Measurements from ENCODE around the gene USP13. TPM values are rescaled to one million over a fixed set of nuclear protein-coding genes. Genes with fewer than 3 reads are reported as not detected.

Gene USP13
- total and polyA plus RNA-seq, 2 of the 4 experiments (the other 2 are of a cell fraction), result 9.2 to 18.1 TPM

DNA sequence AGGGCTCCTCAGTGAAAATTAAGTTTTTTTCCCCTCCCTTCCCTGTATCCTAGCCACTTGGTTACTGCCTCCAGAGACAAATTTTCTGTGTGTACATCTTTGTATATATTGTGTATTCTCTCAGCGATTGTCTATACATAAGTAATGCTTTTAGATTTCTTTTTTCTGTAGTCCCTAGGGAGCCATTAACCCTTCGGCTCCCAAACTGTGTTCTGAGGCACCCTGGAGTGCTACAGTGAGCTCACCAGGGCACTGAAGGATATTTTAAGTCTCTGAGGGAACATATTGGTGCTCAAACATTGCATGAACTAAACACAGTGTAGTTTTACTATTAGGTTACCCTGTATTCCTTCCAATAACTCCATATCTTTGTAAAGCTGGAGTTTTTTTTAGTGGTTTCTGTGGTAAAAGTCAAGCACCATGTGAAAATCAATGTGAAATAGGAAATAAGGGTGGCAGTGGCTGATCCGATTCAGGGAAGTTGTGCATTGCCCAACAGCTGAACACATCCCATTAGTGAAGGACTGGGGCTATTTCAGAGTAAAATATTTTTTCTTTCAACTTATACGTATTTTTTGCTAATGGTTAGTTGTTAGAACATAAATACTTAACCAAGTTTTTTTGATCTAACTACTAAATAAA is 43.0 kb downstream of the USP13 start:
- Histone ChIP-seq H4K5ac (ENCODE audit: low read depth, low read length) (no peak overlapping the region), H3K4ac (ENCODE audit: low read depth, low read length) (no peak overlapping the region), H2BK15ac (ENCODE audit: low read depth, low read length) (no peak overlapping the region), H2BK120ac (ENCODE audit: low read depth, low read length) (no peak overlapping the region), H3K36me3 (ENCODE audit: control insufficient read depth, insufficient read depth, low read length) (peaks cover 1% of the 10 kb centered on the region; the same call in 1 of the 2 replicates), H3K56ac (ENCODE audit: extremely low read depth, insufficient read depth, low read length) (no peak overlapping the region), H3K27ac (ENCODE audit: insufficient read depth, low read length) (no peak overlapping the region), H2AK5ac (ENCODE audit: low read depth, low read length) (no peak overlapping the region), H3K27me3 (ENCODE audit: control insufficient read depth, insufficient read depth, low read length) (no peaks in the 10 kb centered on the region), H3K9ac (ENCODE audit: low read depth, low read length) (no peak overlapping the region), H2AFZ (replicated peaks; ENCODE audit: low read length, poor library complexity) (no peak overlapping the region), H4K91ac (ENCODE audit: insufficient read depth, low read depth, low read length) (no peak overlapping the region), H3K9me1 (ENCODE audit: insufficient read depth, low read length) (peaks cover 12% of the 10 kb centered on the region; the same call in 1 of the 2 replicates), H3K14ac (replicated peaks; ENCODE audit: low read depth, low read length) (no peak overlapping the region), H3K23ac (ENCODE audit: low read depth, low read length) (no peak overlapping the region), H3K79me1 (ENCODE audit: low read depth in 1 of 2, low read length in 2 of 2) (peaks cover 17 to 43% of the 10 kb centered on the region in 2 experiments), H3K9me3 (ENCODE audit: control insufficient read depth, insufficient read depth, low read length) (no peaks in the 10 kb centered on the region), H2BK5ac (ENCODE audit: low read depth, low read length, poor library complexity, severe bottlenecking) (no peak overlapping the region), H4K8ac (ENCODE audit: low read depth in 2 of 2, low read length in 2 of 2) (no peak overlapping the region), H3K18ac (ENCODE audit: low read depth, low read length) (no peak overlapping the region), H3K4me1 (ENCODE audit: control insufficient read depth, insufficient read depth, low read length) (no peaks in the 10 kb centered on the region), H3K4me2 (ENCODE audit: low read depth, low read length) (no peak overlapping the region), H3K4me3 (ENCODE audit: insufficient read depth, low read depth, low read length) (no peak overlapping the region), H4K20me1 (ENCODE audit: insufficient read depth, low read length) (peaks cover 4% of the 10 kb centered on the region; the same call in 1 of the 2 replicates), H2AK9ac (replicated peaks; ENCODE audit: low read depth, low read length, poor library complexity) (no peak overlapping the region), H2BK20ac (ENCODE audit: low read depth, low read length) (no peak overlapping the region)
- ChIA-PET POLR2A (ENCODE audit: unreplicated experiment) (no interaction called here), CTCF (interaction anchor here (0.7 to 1.4 kb wide), 3 partner anchors 10 to 87 kb away, joined by 3 read pairs; no protein-coding TSS in a partner anchor)
- no peak for DNase-seq
- dilution Hi-C loops (cut with HindIII; ENCODE audit: low sequenced_read_pairs, unreplicated experiment) (no loop called here), in situ Hi-C loops (cut with MboI; ENCODE audit: low sequenced_read_pairs) (no loop called here), intact Hi-C loops (cut with micrococcal nuclease) (no loop called here)
- no peak for ATAC-seq (ENCODE audit: low read depth)
- no TSS peak for BruUV-seq (replicated peaks)
- no peak for TF ChIP-seq ELK1 (IDR thresholded peaks at IDR 0.05; ENCODE audit: borderline replicate concordance, low read depth, low read length)
- TF ChIP-seq FOS (IDR thresholded peaks at IDR 0.05; ENCODE audit: low read depth, low read length), result no peak
- TF ChIP-seq RAD21 (IDR thresholded peaks at IDR 0.05; ENCODE audit: low read length), result no peak
- TF ChIP-seq CHD1 (IDR thresholded peaks at IDR 0.05; ENCODE audit: low read depth, low read length), result no peak
- TF ChIP-seq SMC3 (IDR thresholded peaks at IDR 0.05; ENCODE audit: low read depth, low read length), result no peak
- TF ChIP-seq MAFK (IDR thresholded peaks at IDR 0.05; ENCODE audit: low read depth, low read length), result no peak
- TF ChIP-seq RCOR1 (IDR thresholded peaks at IDR 0.05; ENCODE audit: insufficient replicate concordance, low read length), result no peak
- no peak for TF ChIP-seq NFE2L2 (IDR thresholded peaks at IDR 0.05; ENCODE audit: low read depth, low read length)
- no peak for TF ChIP-seq USF2 (IDR thresholded peaks at IDR 0.05; ENCODE audit: low read depth, low read length)
- no CpG with 5 or more reads among the region's 4 CpGs for WGBS, 2 experiments (ENCODE audit: extremely low coverage in 2 of 2, insufficient read length in 1 of 2)
